Kidney glomerular epithelial cell (primary cell): Measurements from ENCODE around the gene GDF2.

Experiments
- DNase-seq: peaks from one replicate; lab custom pipeline; 2025; lab: John Stamatoyannopoulos, UW

The GDF2 gene

GRCh38 chr10:47354165-47354564 lies 31.9 kb downstream of the GDF2 start:
- no peak for DNase-seq

DNA sequence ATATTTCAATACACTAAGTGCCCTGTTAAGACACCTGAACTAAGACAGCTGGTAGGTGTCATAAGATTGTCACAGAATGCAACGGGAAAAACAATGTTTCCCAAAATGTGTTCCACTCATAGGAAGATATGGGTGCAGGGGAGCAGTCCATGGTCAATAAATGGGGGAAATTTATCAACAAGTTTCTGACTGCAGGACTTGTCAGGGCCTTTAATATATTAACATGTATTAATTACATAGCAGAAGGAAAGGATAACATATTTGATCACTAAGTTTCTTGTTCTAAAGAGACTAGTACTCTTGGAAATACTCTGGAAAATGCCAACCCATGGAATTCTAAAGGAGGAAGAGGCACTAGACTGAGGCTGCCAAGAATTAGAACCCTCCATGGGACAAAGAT lies 32.6 kb downstream of the GDF2 start:
- no peak for DNase-seq

DNA sequence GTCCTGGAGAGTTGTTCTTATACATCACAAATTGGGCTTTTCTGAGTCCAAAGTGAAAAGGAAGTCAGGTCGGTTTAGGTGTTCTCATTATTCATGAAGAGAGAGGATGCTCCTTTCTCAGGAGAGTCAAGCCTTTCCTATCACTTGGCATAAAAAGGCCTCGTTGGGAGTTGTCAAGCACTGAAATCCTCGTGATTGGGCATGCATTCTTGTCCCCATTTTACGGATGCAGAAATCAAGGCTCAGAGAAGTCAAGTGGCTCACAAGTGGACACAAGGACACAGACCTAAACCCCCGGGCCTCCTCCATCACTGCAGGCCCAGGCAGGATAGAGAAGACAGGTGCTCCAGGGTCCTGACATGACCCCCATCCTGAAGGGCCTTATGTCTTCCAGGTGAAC lies 34.5 kb downstream of the GDF2 start:
- no peak for DNase-seq

DNA sequence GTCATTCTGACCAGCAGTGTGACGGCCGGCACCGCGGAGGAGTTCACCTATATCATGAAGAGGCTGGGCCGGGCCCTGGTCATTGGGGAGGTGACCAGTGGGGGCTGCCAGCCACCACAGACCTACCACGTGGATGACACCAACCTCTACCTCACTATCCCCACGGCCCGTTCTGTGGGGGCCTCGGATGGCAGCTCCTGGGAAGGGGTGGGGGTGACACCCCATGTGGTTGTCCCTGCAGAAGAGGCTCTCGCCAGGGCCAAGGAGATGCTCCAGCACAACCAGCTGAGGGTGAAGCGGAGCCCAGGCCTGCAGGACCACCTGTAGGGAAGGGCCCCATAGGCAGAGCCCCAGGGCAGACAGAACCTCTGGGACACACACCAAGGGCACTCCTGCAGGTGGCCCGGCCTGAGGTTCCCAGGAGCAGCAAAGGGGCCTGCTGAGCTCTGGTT lies 34.9 kb downstream of the GDF2 start:
- DNase-seq = no peak

GRCh38 chr10:47357911-47358310 lies 35.7 kb downstream of the GDF2 start:
- no peak for DNase-seq

- no peak for DNase-seq
Observed at GRCh38 chr10:47358457-47358856, 36.2 kb downstream of the GDF2 start.

GRCh38 chr10:47359101-47359500 lies 36.8 kb downstream of the GDF2 start:
- DNase-seq = no peak

DNA sequence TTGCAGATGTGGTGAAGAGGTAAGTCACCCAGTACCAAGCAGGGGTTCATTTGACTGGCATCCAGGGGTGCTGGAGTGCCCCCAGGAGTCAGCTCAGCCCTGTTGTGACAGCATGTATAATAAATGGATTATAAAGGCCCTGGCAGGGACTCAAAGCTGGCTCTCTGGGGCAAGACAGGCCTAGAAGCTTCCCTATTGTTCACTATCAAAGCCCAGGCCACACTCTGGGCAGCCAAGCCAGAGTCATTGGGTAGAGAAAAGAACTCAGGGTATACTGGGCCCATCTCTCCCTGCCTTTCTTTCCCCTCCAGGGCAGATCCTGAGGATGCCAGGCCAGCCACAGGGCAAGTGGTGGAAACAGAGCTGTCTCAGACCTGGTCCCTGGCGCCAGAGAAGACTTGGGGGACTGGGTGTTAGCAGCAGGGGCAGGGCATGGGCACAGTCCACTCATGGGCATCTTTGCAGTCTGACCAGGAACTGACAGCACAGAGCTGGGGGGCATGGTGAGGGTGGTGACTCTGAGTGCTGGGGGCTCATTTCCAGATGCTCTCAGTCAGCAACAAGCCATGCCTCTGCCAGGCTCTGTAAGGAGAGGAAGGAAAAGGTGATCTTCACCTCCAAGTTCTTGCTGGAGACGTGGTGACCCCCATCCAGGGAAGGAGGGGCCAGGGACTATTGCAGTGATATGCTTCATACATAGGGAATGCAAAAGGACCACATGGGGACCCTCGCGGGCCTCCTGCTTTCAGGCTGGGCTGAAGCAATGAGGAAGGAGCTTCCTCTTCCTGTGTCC lies 37.6 kb downstream of the GDF2 start:
- DNase-seq = no peak

- no peak for DNase-seq
Observed at GRCh38 chr10:47360419-47361040, 38.3 kb downstream of the GDF2 start.

DNA sequence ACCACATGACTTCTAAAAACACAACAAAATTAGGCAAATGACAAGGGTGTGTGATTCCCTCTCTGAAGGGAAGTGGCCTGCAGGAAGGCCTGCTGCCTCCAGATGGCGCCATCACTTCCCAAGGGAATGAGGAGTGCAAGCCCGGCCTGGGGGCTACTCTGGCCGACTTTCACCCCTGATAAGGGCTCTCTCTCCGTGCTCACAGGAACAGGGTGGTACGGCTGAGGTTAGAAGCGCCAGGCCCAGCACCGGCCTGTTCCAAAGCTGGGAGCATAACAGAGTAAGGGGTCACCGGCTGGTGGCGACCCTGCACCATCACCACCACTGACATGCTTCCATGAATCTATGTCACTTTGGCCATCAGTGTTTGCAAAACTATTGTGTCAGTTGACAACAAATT lies 39.0 kb downstream of the GDF2 start:
- DNase-seq = no peak

- no peak for DNase-seq
Observed at GRCh38 chr10:47362199-47362598, 39.9 kb downstream of the GDF2 start.

- DNase-seq = no peak
Observed at GRCh38 chr10:47363781-47364180, 41.5 kb downstream of the GDF2 start.

DNA sequence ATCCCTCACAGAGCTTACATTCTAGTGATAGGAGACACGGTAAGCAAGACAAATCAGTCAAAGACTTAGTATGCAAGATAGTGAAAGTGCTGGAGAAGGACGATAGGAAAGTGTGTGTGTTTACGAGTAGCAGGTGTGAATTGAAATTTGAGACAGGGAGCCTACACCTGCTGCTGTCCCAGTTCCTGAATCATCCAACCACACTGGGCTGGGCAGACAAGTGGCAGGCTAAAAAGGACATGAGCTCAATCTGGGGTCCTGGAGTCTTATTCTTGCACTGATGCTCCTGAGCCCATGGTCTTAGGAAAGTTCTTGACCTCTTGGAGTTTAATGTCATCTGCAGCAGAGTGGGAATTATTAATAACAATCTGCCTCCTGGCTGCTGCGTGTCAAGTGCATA lies 42.1 kb downstream of the GDF2 start:
- DNase-seq = no peak

GRCh38 chr10:47364911-47365310 lies 42.7 kb downstream of the GDF2 start:
- DNase-seq = no peak

GRCh38 chr10:47365431-47366180 lies 43.4 kb downstream of the GDF2 start:
- DNase-seq = no peak

GRCh38 chr10:47366181-47366631 lies 44.0 kb downstream of the GDF2 start:
- no peak for DNase-seq

DNA sequence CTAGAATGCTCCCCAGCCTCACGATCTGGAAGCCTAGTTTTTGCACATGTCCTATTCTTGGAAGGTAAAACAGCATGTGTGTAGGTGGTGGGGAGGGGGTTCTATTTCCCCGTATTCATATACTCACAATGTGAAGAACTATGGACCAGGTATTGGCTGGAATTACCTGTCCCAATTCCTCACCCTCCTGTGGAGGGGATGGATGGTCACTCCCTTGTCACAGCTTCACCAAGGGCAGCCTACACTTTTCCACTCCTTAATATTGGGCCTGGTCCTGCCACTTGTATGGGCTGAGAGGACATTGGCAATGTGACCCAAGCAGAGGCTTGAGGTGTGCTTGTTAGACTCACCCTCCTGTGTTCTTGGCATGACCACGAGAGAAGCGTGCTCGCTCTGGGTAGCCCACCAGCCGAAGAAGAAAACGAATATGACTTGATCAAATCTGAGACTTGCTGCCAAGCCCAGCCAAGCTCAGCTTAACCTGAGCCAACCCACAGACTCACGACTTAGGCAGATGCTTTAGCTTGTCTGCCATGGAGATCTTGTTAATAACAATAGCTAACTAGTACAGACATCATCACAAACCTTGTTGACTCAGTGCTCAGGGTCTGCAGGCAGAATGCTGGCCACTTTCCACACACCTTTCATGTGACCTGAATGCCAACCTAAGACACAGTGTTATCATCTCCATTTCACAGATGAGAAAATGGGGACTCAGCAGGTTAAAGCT lies 44.6 kb downstream of the GDF2 start:
- DNase-seq = no peak

- DNase-seq = no peak
Observed at GRCh38 chr10:47367646-47368045, 45.4 kb downstream of the GDF2 start.

- no peak for DNase-seq
Observed at GRCh38 chr10:47368431-47369180, 46.4 kb downstream of the GDF2 start.

GRCh38 chr10:47369251-47369894 lies 47.1 kb downstream of the GDF2 start:
- no peak for DNase-seq
